NCI-H1092 (cell line): ENCODE results near the gene SLC22A3.

Source experiments
- DNase-seq: peaks from one replicate; lab custom pipeline; 2025; lab: John Stamatoyannopoulos, UW

Gene SLC22A3

DNA sequence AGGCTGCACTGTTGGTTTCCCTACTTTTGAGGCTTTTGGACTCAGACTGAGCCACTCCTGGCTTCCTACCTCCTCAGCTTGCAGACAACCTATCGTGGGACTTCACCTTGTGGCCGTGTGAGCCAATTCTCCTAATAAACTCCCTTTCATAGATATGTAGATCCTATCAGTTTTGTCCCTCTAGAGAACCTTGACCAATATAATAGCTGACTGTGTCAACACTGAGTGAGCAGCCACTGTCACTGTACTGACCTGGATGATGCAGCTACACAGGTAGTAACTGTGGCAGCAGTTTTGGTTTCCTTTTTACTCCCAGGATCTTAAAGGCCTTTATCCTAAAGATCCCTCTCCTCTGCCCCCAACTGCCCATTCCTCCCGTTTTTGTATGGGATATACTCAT is 70.2 kb downstream of the SLC22A3 start:
- no peak for DNase-seq

DNA sequence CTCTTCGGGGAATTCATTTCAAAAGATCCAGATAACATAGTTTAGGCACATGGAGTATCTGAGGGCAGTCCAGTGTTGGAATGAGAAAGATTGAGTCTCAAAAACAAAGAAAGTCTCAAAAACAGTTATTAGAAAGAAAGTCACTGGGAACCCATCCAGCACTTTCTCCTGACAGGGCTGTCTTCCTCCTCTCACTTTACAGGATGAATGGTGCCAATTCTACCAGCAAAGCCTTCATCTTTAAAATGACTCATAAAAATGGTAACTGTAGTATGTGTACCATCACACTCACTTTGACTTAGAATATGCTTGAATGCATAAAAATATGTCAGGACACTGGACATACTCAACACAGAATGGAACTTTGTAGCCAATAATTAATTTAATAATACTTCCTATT is 71.3 kb downstream of the SLC22A3 start:
- DNase-seq: no peak

DNA sequence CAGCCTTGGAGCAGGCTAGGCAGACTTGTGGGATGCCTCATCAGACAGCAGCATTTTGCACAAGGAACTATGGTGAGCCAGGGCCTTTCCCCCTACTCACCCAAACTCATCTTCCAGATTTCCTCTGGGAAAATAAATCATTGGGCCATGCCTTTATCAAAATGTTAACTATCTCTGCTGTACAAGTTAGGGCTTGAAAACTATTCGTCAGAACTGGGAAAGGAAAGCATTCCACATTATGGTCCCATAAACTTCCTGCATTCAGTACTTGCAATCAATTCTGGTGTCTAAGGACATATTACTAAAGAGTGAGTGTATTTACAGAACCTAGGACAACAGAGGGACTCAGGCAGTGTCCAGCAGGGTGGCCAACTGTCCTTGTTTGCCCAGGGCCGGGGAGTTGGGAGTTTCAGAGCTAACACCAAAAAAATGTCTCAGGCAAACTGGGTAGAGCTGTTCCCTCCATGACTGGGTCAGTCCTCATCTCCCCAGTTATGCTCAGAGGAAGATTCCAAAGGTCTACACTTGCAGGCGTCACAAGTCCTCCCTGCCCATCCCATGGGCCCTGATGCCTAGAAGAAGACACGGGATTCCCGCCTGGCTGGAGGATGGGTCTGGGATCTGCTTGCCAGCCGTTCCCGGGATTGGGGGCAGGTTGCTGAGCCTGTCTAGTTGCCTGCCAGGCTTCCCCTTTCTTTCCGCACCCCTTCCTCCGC is 72.2 kb downstream of the SLC22A3 start:
- no peak for DNase-seq

DNA sequence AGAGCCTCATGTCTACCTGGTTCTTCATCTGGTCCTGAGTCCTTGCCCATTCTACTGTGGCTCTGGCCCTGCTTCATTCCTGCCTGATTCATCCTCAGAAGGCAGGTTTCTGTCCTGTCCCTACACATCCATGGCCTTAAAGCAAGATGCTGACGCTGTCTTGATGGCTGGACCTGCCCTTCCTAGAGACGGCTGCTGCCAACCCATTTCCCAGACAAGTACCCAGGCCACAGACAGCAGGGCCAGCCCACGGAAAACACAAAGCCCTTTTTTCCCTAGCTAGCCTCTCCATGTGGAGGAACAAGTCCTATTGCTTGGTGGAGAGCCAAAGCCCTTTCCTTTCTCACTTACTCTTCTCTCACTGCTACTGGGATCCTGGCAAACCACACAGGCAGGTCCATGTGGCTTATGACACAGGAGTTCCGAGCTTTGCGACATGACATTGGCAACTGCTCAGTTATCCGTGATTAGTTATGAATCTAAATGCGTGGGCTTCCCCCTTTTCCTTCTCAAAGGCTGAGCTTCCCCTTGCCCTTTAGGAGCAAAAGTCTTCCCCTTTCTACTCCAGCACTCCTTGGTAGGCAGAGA is 72.9 kb downstream of the SLC22A3 start:
- no peak for DNase-seq

DNA sequence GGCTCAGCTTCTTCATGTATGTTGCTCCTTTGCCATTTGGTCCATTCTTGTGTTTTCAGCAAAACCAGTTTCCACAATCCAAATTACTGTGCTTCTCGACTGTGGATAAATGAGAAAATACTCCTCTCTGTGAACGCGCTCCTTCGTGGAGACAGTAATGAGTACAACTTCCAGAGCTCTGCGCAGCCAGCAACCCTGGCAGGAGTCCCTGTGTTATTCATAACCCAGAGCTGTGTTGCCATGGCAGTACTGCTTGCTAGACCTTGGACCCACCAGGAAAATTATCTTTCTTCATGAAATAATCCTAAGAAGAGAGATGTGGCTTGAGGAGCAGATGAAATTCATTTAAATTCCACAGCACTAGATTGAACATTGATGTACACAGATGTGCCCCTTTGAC is 73.7 kb downstream of the SLC22A3 start:
- no peak for DNase-seq

DNA sequence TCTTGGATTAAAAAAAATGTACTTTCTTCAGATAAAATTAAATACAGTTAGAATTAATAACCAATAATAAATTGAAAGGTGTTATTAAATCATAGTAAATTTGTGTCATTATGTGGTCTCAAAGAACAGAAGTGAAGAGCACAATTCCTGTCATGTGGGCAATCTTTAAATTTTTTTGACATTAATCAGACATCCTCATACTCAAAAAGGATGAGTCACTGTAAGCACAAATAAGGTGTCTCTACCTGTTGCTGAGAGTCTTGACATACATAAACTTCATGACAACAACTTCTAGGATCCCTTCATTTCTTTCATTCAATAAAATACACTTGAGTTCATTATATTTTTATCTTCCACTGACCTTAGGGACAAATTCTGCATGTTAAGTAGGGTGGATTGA is 76.1 kb downstream of the SLC22A3 start:
- DNase-seq: no peak

DNA sequence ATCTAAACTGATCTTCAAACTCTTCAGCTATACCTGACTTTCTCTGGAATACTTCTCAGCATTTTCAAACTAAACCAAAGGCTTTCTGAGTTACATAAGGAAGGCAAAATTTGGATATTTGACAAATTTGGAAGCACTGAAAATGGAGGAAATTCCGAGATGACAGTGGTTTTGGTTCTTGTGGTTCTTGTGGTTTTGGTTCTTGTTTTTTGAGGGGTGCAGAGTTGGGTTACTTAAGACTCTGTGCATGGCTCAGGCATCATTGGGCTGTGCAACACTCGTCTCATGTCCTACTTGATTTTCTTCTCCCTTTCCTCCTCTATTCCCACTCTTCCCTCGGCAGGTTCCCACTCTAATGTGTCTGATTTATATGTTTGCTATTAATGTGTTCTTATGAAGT is 78.0 kb downstream of the SLC22A3 start:
- DNase-seq: no peak

DNA sequence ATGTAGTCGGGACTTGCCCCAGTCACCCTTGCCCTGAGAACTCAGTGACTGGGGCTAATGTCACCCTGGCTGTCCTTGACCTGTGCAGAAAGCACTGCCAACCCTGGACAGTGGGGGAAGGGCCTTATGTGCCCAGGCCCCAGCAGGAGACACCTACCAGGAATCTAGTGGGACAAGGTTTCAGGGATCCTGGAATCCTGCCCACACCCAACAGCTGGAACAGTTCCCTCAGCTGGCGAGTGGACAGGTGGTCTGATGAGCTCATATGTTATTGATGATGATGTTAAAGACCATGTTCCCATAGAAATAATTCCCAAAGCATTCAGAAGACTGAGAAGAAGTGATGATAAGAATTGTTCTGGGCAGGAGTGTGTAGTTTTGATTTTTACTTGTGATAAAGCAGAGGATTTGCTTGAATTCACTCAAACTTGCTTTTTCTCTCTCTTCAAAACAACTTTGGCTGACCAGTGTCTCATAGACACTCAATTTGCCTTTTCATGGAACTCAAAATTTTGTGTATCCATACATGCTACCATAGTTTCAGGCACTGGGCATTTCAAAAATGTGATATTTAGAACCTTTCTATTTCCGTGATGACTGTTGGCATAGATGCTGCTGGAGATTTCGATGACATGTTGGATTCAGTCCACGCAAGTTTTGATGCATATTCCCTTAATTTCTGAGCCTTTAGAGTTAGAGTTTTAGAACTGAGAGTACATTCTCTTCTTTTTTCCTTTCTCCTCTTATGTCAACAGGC is 79.3 kb downstream of the SLC22A3 start:
- DNase-seq: no peak

DNA sequence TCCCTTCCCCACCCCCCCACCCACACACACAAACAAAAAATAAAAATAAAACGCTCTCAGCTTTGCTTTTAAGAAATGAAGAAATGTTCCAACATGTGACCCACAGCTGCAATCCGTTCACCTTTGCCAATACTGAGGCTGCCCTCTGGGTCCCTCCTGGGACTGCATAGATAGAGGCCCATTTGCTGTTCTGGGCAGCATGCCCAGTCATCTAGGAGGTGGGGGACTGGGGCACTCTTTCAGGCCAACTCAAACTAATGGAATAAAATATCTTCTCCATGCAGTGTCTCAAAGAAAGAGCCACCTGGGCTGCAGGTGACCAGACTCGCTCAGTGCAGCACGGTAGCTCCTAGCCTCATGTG is 79.9 kb downstream of the SLC22A3 start:
- peak; percentile 91 for DNase-seq

DNA sequence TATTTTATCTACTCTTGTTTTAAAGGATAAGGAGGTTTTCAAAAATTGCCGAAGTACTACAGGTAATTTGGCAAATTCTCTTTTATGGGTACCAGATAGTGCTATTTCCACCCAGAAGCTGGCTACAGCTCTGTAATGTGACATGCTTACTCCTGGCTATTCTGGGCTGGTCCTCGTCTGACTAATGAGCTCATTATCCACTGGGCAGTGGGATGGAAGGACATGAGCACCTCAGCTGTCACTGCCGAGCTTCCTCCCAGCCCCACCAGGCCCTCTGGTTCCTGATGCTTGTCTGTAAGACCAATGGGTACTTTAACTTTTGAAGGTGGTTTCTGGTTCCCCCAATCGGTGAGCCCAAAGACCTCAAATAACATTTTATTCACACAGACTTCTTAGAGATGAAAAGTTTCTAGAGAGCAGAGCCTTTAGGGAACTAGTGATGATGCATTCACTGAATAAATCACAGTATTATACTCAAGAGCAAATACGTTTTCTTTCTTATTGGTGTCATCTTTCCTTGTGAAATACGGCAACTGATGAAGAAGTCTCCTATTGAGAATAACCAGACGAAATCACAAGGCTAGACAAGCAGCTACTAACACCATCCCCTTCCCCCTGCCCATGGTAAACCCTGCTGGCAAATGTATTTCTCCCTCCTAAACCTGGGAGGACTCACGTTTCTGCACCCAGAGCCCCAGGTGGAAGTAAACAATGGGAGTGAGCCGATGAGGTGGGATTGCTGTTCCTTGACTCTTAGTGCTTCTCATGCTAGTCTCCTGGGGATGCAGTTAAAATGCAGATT is 80.8 kb downstream of the SLC22A3 start:
- no peak for DNase-seq

DNA sequence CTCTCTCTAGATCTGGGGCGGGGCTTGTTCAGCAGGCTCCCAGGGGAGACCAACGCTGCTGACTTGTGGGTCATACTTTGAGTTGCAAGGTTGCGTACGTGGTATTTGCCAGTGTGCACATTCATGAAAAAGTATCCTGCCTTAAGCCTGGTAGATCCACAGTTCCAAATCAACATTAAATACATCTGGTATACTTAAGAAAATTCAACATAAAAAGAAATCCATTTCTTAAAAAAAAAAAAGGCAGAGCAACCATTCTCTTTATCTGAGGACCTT is 81.4 kb downstream of the SLC22A3 start:
- no peak for DNase-seq

DNA sequence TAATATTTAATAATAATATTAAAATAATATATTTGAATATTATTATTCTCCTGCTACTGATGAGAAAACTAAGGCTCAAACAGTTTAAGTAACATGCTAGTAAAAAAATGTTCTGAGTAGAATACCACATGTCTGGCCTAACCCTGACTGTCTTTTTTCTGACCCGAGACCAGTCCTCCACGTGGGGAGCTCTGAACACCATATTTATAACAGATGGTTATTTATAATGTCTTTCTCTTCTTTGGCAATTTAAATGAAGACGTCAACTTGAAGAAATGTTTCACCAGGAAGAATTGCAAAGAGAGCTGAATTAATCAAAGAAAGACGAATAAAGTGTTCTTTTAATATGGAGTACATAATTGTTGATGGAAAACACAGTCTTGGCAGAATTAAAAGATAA is 82.0 kb downstream of the SLC22A3 start:
- no peak for DNase-seq

DNA sequence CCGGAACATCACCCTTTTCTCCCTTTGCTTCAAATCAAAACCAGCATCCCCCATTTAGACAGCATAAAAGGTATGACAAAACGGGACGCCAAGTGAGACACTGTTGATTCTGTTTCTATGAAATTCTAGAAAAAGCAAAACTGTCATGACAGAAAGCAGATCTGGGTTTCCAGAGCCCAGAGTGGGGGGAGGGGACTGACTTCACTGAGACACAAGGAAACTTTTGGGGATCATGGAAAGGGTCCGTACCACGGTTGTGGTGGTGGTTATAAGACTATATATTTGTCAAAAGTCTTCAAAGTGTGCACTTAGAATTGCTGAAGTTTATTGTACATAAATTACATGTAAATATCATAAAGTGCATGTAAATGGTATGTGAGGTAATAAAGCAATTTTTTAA is 82.6 kb downstream of the SLC22A3 start:
- no peak for DNase-seq

DNA sequence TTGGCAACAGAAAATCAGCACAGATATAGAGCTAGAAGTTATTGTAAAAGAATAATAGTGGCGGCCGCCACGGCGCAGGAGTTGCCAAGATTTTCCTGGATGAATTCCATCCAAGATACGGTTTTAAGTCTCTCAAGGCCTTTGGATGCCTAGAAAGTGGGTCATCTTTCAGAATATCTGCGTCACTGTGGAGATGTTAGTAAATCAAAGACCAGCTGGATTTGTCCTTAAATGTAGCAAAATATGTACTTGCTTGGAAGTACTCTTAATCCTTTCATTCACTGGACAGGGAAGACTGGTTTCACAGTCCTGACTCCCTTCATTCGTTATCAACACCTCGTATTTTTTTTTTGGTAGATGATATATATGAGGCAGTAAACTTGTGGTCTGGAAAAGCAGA is 83.0 kb downstream of the SLC22A3 start:
- DNase-seq: no peak

DNA sequence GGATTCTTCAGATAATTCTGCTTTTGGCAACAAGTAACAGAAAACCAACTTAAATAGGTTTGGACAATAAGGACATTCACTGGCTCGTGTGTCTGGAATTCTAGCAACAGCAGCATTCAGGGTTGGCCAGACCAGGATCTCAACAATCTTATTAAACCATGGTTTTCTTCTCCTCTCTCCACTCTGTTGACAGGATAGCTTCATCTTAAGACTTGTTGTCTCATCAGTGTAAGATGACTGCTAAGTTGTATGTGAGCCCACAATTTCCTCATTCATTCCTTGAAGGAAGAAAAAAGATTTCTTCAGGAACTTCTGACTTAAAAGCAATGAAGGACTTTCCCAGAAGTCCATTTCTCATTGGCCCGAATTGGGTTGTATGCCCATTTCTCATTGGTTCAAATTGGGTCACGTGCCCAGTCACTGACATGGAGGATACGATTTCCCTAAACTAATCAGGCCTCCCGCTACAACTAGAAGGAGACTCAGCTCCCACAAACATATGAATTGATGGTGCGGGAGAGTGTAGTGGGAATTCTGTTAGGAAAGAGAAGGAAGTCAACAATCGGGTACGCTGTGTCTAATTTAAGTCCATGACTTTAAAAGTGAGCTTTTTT is 83.7 kb downstream of the SLC22A3 start:
- DNase-seq: no peak

DNA sequence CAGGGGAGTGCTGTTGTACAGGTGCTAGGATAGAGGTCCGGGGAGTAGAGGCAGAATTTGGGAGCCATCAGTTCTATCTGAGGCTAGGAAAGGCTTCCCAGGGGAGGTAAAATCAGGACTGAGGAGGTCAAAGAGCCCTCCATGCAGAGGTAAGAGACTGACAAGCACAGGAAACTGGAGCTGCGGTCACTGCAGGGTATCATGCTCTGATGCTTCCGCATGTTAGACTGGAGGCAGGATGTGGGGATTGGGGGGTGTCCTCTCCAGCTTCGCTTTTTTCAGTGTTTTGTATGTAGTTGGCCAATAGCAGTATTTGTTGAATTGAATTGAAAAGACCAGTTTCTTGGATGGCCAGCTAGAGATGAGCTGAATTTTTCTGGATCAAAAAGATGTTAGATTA is 87.8 kb downstream of the SLC22A3 start:
- no peak for DNase-seq

DNA sequence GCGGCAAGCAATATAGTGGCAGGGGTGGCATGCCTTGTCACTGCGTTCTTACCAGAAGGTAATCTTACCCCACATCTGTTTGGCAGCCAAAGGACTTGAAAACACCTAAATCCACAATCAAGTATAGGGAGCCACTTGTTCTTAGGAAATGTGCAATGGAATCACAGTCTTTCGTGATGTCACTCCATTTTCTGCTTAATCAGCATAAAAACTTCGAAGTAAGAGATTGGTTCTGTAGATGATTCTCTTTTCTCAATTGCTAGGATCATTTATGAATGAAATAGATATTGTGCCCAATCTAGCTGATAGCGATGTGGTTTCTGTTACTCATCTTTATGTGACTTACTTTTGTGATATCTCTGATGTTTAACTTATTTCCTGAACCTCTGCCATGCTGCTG is 89.0 kb downstream of the SLC22A3 start:
- no peak for DNase-seq

DNA sequence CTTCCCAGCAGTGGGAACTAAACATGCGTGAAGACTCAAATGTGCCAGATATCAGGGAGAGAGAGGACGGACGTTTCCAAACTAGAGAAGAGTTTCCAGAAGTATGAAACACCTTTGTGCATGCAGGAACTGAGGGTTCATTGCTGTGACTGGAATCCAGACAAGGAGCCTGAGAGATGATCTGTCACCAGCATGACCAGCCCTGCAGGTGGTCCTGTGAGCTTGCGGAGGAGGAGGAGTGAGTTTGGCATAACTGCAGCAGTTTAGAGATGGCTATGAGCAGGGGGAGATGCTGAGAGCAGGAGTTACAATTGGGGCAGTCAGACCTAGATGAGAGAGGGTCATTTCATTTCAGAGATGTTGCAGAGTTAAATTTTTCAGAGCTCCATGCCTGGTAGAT is 89.6 kb downstream of the SLC22A3 start:
- DNase-seq: no peak

DNA sequence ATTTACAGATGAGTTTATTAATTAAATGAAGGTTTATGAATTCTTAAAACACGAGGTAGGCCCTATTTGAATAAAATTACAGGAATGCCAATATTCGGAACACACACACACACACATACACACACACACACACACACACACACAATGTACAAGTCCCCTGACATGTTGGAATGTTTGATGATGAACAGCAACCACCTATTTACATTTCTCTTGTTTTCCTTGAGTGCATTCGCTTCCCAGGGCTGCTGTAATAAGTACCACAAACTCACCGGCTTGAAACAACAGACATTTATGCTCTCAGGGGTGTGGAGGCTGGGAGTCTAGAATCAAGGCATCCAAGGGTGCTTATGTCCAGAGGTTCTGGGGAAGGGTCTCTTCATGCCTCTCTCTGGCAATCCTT is 90.3 kb downstream of the SLC22A3 start:
- DNase-seq: no peak

DNA sequence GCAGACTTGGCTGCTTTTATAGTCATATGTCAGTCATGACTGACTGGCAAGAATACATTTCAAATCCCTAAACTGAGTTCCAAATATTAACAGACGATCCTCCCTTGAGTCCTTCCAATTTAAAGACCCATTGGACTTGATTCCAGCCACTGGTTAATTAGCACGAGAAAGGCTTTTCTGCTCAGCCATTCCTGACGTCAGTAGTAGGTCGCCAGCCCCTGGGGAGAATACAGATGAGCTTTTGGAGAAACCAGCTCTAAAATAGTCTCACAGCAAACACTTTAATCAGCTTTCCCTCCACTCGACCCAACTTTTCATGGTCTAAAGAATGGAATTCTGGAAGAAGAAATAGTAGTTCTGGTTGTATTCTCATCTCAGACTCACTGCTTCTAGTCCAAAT is 91.6 kb downstream of the SLC22A3 start:
- no peak for DNase-seq

DNA sequence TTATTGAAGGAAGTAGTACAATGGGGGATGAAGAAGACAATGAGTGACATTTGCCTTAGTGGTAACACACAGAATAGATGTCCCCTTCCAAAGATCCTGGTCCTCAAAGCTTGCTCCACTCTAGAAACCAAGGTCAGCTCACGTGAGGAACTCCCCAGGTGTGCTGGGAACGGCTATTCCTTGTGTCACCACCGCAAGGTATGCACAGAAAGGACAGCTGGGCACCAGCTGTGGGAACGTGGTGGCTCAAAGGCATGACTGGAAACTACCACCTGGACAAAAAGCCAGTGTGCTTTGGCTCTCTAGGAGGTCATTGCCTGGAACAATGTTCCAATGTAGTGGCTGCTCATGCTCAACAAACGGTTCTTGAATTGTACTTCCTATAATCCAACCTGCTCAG is 94.0 kb downstream of the SLC22A3 start:
- no peak for DNase-seq

DNA sequence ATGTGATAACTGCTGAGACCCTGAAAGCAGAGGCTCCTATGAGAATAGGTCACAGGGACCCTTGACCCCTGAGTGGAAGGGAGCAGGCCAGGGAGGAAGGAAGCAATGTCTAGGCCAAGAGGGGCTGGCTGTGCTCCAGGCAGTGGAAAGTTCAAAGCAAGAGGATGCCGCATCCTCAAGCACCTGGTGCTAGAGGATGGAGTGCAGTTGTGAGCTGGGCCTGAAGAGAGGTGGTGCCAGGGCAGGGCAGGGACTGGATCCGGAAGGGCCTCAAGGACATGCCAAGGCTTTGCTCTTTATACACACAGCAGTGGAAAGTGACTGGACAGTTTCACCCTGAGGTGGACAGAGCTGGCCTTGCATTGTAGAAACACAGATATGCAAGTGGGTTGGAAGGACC is 97.0 kb downstream of the SLC22A3 start:
- DNase-seq: no peak

DNA sequence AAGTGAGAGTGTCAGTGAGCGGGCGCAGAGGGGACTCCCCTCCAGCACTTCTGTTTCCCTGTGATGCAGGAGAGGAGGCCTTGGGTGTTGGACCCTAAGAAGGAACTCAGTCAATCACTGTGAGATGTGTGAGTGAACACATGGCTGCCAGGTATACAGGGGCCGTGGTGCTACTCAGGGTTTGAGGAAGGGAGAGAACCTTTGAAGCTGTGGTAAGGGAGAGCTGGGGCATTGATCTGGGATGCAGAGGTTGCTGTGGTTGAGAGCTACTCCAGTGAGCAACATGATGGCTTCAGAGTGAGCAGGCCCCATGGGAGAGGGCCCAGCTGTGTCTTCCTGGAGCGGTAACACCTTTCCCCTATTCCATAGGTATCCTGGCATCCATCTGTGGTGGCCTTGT is 99.2 kb downstream of the SLC22A3 start:
- DNase-seq: no peak
